Loucy (cell line): Measurements from ENCODE around the gene SEMA3A.

ENCODE experiments used
- H2AFZ ChIP-seq: fragments of 200-600 bp; sonication (generic); 2 replicates; pipeline ENCODE4 v1.6.0; 2016; ENCODE audit warnings: antibody characterized with exemption, mild to moderate bottlenecking, low read length, moderate library complexity
- H3F3A ChIP-seq: fragments of 200-600 bp; 2 replicates; pipeline ENCODE4 v1.6.0; 2016; ENCODE audit warnings: antibody characterized with exemption, low read depth, mild to moderate bottlenecking
- H3K27me3 ChIP-seq: fragments of 200-600 bp; sonication (generic); 2 replicates; pipeline ENCODE4 v1.6.1; 2014; ENCODE audit warnings: low read length, mild to moderate bottlenecking; ENCODE audit not compliant: insufficient read depth, poor library complexity, severe bottlenecking
- H3K36me3 ChIP-seq: fragments of 200-600 bp; sonication (generic); 2 replicates; pipeline ENCODE4 v1.6.1; 2016; ENCODE audit warnings: low read length; ENCODE audit not compliant: insufficient read depth
- H3K4me1 ChIP-seq: fragments of 200-600 bp; sonication (generic); 2 replicates; pipeline ENCODE4 v1.5.1; 2014; ENCODE audit warnings: low read length, mild to moderate bottlenecking; ENCODE audit not compliant: insufficient read depth, poor library complexity, severe bottlenecking
- H3K4me2 ChIP-seq: fragments of 200-600 bp; sonication (generic); 2 replicates; pipeline ENCODE4 v1.6.0; 2014; ENCODE audit warnings: antibody characterized with exemption, low read length, low read depth, mild to moderate bottlenecking; ENCODE audit not compliant: poor library complexity, severe bottlenecking
- H3K4me3 ChIP-seq: fragments of 200-600 bp; sonication (generic); 2 replicates; pipeline ENCODE4 v1.5.1; 2014; ENCODE audit warnings: low read length, mild to moderate bottlenecking, mixed read lengths; ENCODE audit not compliant: poor library complexity, severe bottlenecking
- H3K79me2 ChIP-seq: fragments of 200-600 bp; sonication (generic); 2 replicates; pipeline ENCODE4 v1.6.1; 2014; ENCODE audit warnings: low read length; ENCODE audit not compliant: insufficient read depth
- H3K9ac ChIP-seq: fragments of 200-600 bp; sonication (generic); 2 replicates; pipeline ENCODE4 v1.6.0; 2014; ENCODE audit warnings: mild to moderate bottlenecking, low read depth, low read length, moderate library complexity; ENCODE audit not compliant: poor library complexity, severe bottlenecking
- H3K9me2 ChIP-seq: fragments of 200-600 bp; sonication (generic); replicated peaks from 2 replicates; pipeline ENCODE4 v1.6.1; 2016; ENCODE audit warnings: low read depth, low read length, mixed read lengths
- H3K9me3 ChIP-seq: fragments of 200-600 bp; sonication (generic); 2 replicates; pipeline ENCODE4 v1.6.1; 2014; ENCODE audit warnings: mild to moderate bottlenecking, antibody characterized with exemption, low read length, low read depth; ENCODE audit not compliant: insufficient read depth
- H4K20me1 ChIP-seq: fragments of 200-600 bp; sonication (generic); 2 replicates; pipeline ENCODE4 v1.6.0; 2014; ENCODE audit warnings: antibody characterized with exemption, low read length, mild to moderate bottlenecking; ENCODE audit not compliant: insufficient read depth, poor library complexity, severe bottlenecking
- CTCF ChIP-seq: fragments of 200-600 bp; sonication (generic); conservative IDR thresholded peaks from 2 replicates; pipeline ENCODE4 v1.5.1; 2014; ENCODE audit warnings: mild to moderate bottlenecking, antibody characterized with exemption, low read length
- EZH2phosphoT487 ChIP-seq: fragments of 200-600 bp; IDR thresholded peaks from 2 replicates; pipeline ENCODE4 v1.6.1; 2018; ENCODE audit warnings: antibody characterized with exemption, mild to moderate bottlenecking, moderate library complexity, borderline replicate concordance

Gene SEMA3A

GRCh38 chr7:84161398-84161797 is 33.2 kb downstream of the SEMA3A start:
- Histone ChIP-seq H2AFZ (no peak overlapping the region), H3K27me3 (no peaks in the 10 kb centered on the region), H3K4me1 (no peaks in the 10 kb centered on the region), H4K20me1 (no peaks in the 10 kb centered on the region), H3F3A (no peaks in the 10 kb centered on the region), H3K9me3 (no peaks in the 10 kb centered on the region), H3K9ac (no peak overlapping the region), H3K36me3 (no peaks in the 10 kb centered on the region), H3K9me2 (no peaks in the 10 kb centered on the region), H3K4me3 (no peak overlapping the region), H3K79me2 (no peaks in the 10 kb centered on the region), H3K4me2 (no peak overlapping the region)
- no peak for TF ChIP-seq CTCF
- no peak for TF ChIP-seq EZH2phosphoT487

- no peaks in the 10 kb centered on the region for H3K9me2 ChIP-seq
- no peaks in the 10 kb centered on the region for H3K36me3 ChIP-seq
- no peaks in the 10 kb centered on the region for H3K79me2 ChIP-seq
- no peak overlapping the region for H2AFZ ChIP-seq
- no peak overlapping the region for H3K4me2 ChIP-seq
- no peaks in the 10 kb centered on the region for H3F3A ChIP-seq
- no peaks in the 10 kb centered on the region for H3K27me3 ChIP-seq
- H4K20me1 ChIP-seq: no peaks in the 10 kb centered on the region
- TF ChIP-seq CTCF (no peak), EZH2phosphoT487 (no peak)
- no peaks in the 10 kb centered on the region for H3K4me1 ChIP-seq
- H3K9me3 ChIP-seq: no peaks in the 10 kb centered on the region
- no peak overlapping the region for H3K4me3 ChIP-seq
- H3K9ac ChIP-seq: no peak overlapping the region
Measured at GRCh38 chr7:84159435-84159834, 35.2 kb downstream of the SEMA3A start.

- Histone ChIP-seq H3K4me3 (no peak overlapping the region), H3K9ac (no peak overlapping the region), H3K27me3 (no peaks in the 10 kb centered on the region), H3K79me2 (no peaks in the 10 kb centered on the region), H2AFZ (no peak overlapping the region), H3K9me3 (no peaks in the 10 kb centered on the region), H3F3A (no peaks in the 10 kb centered on the region), H3K4me2 (no peak overlapping the region), H4K20me1 (no peaks in the 10 kb centered on the region), H3K36me3 (no peaks in the 10 kb centered on the region), H3K9me2 (no peaks in the 10 kb centered on the region), H3K4me1 (no peaks in the 10 kb centered on the region)
- TF ChIP-seq CTCF: no peak
Measured at GRCh38 chr7:84157171-84157570, 37.4 kb downstream of the SEMA3A start.
